GM19438 (cell line): Measurements from ENCODE around the gene DDX1.
A peak's percentile ranks its signal among the peaks of the same experiment; 100 is the strongest.

ENCODE experiments used
- ATAC-seq: cut with Tn5 transposase; IDR thresholded peaks from one replicate; pipeline ENCODE4 v1.9.1; 2021; ENCODE audit warnings: low read depth; ENCODE audit not compliant: unreplicated experiment

The DDX1 gene

DNA sequence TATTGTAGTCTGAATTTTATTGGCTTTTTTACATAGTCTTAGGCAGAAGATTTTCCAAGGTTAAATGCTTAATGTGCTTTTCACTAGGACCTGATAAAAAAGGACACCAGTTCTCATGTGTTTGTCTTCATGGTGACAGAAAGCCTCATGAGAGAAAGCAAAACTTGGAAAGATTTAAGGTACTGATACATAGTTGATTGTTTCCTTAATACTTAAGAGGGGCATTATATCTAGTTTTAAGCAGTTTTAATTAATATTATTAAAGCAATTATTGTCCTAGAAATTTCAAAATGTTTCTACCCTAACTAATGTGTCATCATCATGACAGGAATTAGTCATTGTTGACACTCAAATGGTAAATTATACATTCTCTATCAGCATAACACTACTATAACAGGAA, 35.3 kb downstream of the DDX1 start:
- ATAC-seq: no peak

DNA sequence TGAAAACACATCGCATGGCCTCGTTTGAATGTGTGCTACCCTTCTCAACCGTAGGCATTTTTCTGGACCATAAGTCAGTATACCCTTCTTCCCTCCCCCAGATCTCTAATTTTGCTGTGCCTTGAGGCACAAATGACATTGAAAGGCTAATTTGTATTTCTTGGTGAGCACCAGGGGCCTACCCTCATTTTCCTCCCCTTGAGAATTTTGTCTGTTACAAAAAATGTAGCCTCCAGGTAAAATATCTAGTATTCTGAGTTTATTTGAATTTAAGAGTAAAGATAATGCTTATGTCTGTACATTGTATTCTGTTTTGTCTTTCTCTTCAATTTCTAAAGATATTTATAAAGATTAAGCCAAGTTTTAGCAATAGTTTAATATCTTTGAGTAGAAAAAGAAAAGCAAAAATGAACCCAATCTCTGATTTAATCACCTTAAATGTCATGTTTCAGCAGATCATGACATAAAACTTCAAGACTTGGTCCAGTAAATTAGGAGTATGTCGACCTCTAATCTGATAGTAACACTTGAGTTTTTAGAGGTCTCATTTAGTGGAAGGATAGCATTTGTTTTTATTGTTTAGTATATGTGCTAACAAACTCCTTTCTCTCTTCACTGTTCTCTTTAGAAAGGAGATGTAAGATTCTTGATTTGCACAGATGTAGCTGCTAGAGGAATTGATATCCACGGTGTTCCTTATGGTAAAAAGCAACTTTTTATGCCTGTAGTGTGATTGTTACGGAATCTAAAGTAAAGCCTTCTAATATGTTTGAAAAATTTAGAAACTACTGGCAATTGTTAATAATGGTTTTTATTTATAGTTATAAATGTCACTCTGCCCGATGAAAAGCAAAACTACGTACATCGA, 36.4 kb downstream of the DDX1 start:
- ATAC-seq: no peak

DNA sequence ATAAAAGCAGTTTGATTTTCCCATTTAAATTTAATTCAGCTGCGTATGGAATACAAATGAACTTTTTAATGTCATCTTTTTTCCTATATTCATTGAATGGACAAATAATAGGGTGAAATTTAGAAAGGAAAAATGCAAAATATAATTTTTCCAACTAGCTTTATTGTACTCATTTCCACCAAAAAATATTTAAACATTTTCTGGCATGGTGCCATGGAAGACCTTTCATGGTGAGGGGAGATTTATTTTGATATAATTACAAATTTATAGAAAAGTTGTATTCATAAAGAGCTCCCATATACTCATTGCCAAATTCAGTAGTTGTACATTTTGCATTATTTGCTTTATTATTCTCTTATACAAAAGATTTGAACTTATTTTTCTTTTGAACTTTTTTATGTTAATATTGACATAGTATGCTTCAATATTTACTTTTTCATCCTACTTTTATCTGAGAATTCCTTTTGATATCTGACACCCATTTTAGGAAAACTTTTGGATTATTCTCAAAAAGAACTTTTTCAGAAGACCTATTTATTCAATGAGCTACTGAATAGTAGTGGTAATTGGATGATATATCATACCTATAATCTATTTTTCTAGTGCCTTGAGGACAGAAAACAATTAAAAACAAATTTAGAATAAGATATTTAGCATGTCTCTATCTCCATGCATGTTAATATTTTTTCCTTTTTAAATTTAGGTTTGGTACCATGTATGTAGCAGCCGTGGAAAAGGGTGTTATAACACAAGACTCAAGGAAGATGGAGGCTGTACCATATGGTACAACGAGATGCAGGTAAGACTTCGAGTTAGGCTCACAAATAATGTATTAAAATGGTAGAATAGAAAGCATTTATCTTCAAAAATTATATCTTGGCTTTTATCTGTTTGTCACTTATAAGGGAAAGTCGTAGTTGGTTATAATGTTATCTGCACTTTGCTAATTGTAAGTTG, 37.5 kb downstream of the DDX1 start:
- ATAC-seq: no peak

DNA sequence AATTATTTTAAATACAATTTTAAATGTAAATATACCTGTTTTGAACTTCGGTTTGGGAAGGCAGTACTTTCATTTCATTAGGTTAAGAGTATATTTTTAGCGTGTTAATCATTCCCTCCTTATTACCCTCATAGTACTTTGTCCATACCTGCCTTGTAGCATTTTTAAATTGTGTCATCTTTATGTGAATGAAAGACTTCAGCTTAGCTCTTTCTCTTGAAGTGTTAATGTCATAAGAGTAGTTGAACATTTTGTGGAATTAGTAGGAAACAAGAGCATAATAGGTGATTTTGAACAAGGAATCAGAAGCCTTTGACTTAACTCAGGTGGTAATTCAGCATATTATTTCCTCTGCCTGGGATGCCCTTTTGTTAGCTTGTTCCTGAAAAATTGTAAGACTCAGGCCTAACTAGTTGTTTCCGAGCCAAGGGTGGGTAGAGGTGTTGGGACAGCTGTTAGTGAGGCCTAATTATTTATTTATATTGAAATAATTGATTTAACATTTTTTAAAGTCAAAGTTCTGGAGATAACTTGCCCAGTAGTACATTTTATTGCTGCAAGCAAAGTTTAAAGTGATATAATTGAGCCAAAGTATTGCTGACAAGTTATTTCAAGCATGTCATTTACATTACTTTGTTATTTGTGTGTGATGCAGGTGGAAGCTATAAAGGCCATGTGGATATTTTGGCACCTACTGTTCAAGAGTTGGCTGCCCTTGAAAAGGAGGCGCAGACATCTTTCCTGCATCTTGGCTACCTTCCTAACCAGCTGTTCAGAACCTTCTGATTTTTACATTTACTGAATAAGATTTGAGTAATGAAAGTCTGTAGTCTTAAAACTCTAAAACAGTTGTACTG, 38.7 kb downstream of the DDX1 start:
- ATAC-seq: no peak

DNA sequence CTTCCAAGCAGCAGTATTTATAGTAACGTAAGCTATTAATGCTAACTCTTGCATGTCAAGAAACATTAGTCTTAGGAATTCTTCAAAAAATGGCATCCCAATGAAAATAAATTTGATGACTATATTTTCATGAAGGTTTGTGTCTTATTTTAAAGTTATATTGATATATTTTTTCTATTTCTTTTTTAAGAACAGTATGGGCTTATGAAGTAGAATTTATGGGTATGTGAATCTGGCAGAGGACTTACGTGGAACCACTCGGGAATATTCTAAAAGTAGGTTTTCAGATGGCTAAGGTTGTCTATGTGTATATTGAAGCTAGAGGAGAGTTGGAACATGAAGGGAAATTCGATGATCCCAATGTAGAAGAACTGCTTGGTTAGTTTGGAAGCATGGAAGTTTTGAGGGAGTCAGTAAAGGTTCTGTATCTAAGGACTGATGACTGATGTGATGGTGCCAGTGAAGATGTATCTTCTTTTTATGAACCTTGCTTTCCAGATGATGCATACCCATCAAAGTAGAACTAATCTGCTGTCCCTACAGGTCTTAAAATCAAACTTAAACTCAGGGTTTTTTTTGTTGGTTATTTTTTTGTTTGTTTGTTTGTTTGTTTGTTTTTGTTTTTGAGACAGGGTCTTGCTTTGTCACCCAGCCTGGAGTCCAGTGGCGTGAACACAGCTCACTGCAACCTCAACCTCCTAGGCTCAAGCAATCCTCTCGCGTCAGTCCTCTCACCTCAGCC, 39.5 kb downstream of the DDX1 start:
- no peak for ATAC-seq

DNA sequence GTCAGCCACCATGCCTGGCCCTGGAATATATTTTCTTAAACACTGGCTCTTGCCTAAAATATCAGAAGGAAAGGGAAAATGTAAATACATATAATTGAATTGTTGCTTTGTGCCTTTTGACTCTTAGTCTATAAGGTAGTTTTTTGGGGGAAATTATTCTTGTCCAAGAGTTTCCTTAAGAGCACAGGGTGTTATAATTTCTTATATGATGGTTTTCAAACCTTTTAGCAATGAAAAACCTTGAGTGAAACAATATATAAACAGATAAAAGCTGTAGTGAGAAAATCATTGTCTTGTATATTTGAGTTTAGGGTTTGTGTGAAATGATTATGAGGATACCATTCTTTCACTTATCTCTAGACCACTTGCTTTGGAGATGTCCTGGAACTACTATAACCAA, 40.2 kb downstream of the DDX1 start:
- no peak for ATAC-seq

DNA sequence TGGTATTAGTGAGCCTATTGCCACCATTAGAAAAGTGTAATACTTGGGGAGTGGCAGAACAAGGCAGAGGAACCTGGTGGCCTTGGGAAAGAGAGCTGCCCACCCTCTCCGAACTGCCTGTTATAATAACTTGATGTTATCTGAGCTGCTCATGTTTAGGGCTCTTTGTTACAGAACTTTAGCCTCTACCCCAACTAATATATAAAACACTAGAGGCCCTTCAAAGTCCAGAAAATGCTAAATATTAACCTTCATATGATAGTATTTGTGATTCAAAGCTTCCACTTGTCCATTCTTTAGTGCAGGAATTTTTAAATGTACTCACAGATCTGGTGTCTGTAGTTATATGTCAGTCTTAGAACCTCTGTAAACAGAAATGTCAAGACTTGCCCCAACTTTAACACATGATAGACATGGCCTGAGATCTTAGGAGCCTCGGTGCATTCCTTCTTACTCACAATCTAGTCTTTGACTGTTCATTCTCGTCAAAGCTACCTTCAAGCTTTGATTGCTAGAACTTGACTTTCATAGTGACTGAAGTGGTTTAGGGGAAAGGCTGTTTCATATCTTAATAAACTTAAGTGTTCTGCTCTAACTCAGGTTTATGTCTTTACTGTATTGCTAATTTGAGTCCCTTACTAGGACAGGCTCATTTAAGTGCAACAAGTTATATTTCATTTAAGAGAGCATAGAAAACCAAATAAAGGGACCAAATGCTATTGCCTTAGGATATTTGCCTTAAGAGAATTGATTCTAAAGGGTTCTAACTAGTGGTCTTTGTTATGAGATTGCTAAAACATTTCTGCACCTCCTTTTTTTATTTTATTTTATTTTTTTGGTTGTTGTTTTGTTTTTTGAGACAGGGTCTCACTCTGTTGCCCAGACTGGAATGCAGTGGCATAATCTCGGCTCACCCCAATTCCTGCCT, 41.6 kb downstream of the DDX1 start:
- no peak for ATAC-seq

DNA sequence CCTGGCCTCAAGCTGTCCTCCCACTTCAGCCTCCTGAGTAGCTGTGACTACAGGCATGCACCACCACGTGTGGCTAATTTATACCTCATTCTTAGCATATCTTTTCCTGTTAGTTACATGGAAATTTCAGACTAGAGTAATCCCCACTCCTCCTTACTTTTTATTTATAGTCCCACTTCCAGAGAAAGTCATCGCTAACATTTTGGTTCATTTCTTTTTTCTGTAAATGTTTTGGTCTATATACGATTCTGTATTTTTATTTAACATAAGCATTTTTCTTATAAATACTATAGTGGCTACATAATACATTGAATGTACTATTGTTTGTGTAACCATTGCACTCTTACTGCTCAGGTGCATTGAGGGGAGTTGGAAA, 42.3 kb downstream of the DDX1 start:
- ATAC-seq: no peak

DNA sequence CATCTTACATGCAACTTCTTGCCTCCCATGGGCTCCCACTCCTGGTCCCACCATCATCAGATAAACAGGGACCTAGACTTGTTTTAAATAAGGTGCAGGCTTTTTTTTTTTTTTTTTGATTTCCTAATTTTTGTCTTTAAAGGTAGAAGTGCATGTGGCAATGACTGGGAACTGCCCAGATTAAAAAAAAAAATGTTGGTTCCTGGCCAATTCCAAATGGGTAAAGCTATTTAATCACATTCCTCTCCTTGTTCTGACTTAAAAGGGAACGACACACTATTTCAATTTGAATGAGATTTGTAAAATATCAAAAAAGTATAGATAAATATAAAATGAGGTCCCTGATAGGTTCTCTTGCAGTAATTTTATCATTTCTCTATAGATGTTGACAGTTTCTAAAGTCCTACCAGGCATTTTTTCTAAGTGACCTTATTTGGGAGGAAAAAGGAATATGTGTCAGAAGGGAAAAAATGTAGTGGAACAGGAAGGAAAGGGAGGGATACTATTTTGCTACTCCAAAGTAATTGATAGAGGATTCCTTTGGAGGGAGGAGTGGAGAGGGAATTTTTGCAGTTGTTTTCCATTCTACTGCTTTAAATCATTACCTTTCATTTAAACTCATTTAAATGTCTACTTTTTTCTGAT, 43.3 kb downstream of the DDX1 start:
- no peak for ATAC-seq

DNA sequence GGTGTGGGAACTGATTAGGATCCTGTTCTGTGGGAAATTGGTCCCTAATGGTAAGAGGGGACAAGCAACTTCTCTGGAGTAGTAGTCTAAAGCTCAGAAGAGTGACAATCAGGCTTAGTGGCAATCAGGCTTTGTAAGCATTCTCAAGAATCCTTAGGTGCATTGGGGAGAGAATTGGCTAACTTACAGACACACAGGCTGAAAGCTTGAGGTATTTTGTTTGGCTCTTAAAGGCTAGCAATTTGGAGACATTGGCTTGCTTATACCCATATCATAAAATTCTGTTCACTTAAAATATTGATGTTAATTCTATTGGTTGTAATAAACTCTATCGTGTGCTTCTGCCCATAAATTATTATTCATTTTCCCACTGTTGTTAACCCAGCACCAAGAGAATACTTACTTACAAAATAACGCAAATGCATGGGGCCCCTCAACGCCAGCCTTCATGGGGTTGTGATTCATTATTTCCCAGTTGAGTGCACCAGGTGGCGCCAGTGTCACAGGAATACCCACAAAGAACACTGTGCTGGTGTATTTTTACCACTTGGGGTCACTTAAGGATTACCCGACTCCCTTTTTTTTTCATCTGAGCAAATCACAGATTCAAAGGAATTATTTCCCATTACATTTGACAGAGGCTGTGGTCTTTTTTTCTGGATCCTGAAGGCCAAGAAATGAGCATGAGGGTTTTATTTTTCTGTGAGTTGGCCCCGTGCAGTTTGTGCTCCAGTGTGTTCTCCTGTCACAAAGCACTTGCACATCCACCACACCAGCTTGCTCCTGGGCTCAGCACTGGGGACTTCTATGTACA, 45.5 kb downstream of the DDX1 start:
- peak; percentile 97 for ATAC-seq

DNA sequence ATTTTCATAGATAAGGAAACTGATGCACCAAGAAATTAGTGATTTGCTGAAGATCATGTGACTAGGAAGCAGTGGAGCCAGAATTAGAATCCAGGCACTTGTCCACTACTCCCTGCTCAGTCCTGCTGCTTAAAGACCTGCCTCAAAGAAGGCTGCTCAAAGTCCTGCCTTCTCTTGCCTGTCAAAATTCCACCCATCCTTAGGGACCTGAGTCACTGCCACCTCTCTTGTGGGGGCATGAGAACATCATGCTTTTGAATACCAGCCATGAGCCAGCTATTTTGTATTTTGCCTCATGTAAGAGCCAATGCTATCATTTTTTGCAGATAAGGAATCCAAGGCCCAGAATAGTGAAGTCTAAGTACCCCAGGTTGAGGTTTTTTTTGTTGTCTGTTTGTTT, 47.1 kb downstream of the DDX1 start:
- ATAC-seq: no peak

DNA sequence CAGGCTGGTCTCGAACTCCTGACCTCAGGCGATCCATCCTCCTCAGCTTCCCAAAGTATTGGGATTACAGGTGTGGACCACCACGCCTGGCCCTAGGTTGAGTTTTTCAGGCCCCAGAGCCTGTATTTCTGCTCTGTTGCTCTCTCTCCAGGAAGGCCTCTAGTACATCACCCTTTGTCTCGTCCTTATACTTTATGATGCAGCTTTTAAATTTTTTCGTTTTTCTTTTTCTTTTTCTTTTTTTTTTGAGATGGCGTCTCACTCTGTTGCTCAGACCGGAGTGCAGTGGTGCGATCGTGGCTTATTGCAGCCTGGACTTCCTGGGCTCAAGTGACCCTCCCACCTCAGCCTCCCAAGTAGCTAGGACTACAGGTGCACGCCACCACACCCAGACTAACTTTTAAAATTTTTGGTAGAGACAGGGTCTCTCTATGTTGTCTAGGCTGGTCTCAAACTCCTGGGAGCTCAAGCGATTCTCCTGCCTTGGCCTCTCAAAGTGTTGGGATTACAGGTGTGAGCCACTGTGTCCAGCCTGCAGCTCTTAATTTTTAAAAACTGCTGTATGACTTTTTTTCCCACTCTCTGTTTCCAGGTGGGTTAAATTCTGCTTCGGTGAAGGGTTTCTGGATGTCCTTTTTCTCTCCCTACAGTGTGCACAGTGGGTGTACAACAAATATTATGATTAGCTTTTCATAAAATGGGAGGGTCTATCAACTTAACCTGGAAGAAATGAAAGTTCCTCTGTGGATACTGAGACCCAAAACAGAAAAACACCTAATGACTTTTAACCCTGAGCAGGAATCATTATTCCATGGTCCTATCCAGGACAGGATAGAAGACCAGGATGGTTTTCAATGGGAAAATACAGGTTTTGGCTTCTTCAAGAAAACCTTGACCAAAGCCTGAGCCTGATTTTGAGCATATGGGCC, 47.9 kb downstream of the DDX1 start:
- no peak for ATAC-seq

DNA sequence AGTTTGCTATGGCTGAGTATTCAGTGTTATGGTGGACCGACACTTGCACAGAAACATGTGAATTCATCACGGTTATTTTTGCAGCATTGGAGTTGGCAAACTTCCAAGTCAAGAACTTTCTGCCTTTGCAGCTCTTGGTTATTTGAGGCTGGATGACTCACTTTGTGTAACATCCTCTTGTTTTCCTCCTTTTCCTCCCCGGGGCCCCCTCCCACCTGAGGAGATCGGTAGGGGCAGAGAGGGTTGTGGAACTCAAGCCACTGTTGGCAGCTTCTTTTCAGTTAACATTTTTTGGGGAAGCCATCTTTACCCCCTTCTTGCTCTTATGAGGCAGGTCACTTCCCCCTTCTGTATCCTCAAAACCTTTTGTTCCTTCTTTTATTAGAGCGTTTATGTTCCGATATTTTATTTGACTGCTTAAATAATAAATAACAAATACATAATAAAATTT, 48.6 kb downstream of the DDX1 start:
- ATAC-seq: no peak

DNA sequence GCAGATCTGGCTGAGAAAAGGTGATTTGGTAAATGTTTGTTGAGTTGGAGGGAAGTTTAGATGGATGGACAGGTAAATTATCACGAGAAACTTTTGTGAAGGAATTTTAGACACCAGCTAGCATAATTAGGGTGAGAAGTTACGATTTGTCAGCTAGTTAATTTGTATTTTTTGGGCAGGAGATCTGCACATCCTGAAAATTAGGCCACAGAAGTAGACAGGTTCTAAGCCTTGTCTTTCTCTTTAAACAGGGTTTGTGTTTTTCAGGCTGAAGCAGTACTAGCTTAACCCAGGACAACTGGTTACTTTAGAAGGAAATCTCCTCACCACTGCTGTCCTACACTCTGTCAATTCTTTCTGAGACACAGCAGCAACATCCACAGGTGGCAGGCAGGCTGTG, 49.1 kb downstream of the DDX1 start:
- no peak for ATAC-seq

DNA sequence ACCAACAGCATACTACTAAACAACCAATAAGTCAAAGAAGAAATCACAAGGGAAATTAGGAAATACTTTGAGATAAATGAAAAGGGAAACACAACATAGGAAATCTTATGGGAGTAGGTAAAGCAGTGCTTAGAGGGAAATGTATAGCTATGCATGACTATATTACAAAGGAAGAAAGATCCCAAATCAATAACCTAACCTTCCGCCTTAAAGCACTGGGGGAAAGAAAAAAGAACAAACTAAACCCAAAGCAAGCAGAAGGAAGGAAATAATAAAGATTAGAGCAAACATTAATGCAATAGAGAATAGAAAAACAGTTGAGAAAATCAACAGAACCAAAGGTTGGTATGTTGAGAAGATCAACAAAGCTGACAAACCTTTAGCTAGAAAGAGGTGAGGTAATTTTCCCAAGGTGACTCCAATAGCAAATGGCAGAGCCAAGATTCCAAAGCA, 49.9 kb downstream of the DDX1 start:
- ATAC-seq: no peak

DNA sequence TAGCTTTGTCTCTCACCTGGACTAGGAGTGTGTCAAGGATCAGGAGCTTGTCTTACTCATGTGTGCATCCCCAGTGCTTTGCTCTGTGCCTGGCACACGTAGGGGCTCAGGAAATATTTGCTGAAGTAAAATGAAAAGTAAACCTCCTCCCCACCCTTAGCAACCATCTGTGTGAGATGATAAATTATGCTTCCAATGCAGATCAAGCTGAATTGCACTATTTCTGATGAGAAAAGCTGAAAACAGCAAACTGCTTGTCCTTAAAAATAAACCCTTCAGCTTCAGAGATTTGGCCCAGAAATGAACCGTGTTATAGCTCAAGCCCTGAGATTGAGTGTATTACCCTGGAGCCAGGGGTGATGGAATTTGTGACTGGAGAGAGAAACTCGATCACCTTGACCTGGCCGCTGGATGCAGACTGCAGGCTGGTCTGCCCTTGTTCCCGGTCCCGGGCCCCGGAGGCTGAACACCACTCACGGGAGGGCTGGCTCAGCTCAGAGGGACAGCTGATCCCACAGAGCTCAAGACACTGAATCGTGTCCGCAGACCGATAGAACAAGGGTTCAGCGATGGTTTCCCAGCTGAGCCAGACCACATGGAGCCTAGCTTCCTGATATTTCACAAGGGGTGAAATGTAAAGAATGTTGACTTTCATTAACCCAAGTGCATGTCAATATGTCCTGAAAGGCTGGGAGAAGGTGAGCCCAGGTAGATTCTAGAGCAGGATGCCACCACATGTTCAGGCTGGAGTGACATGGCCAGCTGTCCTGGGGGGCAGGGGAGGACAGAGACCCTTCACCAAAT, 50.5 kb downstream of the DDX1 start:
- no peak for ATAC-seq
